HG03025 (cell line): ENCODE data around the gene CCDC138.

Experiments
- ATAC-seq: cut with Tn5 transposase; IDR thresholded peaks from one replicate; pipeline ENCODE4 v1.9.1; 2021; ENCODE audit warnings: mild to moderate bottlenecking, moderate library complexity; ENCODE audit not compliant: unreplicated experiment, low FRiP score

The CCDC138 gene

DNA sequence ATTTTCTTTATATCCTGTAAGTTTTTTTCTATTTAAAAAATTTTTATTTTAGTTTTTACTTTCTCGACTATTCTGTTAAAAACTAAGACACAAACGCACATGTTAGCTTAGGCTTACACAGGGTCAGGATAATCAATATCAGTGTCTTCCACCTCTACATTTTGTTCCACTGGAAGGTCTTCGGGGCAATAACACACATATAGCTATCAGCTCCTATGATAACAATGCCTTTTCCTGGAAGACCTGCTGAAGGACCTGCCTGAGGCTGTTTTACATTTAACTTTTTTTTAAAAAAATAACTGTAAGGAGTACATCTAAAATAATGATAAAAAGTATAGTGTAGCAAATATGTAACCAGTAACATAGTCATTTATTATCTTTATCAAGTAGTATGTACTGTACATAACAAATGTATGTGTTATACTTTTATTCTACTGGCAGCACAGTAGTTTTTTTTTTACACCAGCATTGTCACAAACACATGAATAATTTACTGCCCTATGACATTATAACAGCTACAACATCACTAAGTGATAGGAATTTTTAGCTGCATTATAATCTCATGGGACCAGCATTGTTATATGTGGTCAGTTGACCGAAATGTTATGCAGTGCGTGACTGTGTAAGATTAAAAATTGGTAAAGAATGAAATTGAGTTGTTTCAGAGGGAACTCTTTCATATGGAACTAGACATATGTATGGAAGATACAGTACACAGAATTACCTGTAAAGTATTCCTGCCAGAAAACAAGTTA lies 37.9 kb downstream of the CCDC138 start:
- ATAC-seq = no peak

GRCh38 chr2:108825254-108825653 lies 38.7 kb downstream of the CCDC138 start:
- no peak for ATAC-seq

GRCh38 chr2:108825736-108826135 lies 39.2 kb downstream of the CCDC138 start:
- ATAC-seq = no peak

GRCh38 chr2:108829578-108830310 lies 43.2 kb downstream of the CCDC138 start:
- no peak for ATAC-seq

DNA sequence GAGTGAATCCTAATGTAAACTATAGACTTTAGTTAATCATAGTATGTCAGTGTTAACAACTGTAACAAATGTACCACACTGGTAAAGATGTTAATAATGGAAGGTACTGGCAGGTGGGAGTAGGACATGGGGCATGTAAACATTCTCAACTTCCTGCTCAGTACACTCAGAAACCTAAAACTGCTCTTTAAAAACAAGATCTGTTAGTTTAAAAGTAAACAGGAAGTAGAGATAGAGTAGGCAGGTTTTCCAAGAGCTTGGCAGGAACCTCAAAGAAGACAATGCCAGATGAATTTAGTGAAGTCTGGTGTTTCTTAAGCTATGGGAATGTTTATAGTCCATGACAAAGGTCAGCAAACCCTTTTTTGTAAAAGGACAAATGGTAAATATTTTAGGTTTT lies 46.6 kb downstream of the CCDC138 start:
- no peak for ATAC-seq

GRCh38 chr2:108834620-108835019 lies 48.0 kb downstream of the CCDC138 start:
- no peak for ATAC-seq

DNA sequence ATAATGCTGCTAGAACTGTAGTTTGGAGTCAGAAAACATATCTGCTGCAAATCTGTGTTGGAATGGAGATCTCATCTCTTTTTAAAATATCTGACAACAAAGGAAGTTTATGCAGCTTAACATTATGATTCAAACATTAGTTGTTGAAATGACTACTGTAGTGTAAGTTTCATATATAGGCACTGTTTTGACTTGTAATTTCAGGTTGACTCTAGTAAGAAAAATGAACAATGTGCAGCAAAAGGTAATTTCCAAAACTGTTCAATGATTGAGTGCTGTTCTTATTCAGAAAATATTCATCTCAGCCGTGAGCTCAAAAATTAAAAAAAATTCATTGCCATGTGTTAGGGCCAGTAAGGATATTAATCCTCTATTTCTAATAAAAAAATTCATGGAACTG lies 48.5 kb downstream of the CCDC138 start:
- no peak for ATAC-seq

- no peak for ATAC-seq
Measured at GRCh38 chr2:108837198-108837597, 50.6 kb downstream of the CCDC138 start.

- no peak for ATAC-seq
Measured at GRCh38 chr2:108841506-108841905, 54.9 kb downstream of the CCDC138 start.

- ATAC-seq = no peak
Measured at GRCh38 chr2:108845923-108846322, 59.4 kb downstream of the CCDC138 start.

- no peak for ATAC-seq
Measured at GRCh38 chr2:108847000-108847399, 60.4 kb downstream of the CCDC138 start.

DNA sequence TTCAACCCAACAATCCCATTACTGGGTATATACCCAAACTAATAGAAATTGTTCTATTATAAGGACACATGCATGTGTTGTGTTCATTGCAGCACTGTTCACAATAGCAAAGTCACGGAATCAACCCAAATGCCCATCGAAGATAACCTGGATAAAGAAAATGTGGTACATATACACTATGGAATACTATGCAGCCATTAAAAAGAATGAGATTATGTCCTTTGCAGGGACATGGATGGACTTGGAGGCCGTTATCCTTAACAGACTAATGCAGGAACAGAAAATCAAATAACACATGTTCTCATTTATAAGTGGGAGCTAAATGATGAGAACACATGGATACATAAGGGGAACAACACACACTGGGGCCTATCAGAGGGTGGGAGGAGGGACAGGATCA lies 65.8 kb downstream of the CCDC138 start:
- ATAC-seq = no peak

- ATAC-seq = no peak
Measured at GRCh38 chr2:108853421-108853820, 66.8 kb downstream of the CCDC138 start.

DNA sequence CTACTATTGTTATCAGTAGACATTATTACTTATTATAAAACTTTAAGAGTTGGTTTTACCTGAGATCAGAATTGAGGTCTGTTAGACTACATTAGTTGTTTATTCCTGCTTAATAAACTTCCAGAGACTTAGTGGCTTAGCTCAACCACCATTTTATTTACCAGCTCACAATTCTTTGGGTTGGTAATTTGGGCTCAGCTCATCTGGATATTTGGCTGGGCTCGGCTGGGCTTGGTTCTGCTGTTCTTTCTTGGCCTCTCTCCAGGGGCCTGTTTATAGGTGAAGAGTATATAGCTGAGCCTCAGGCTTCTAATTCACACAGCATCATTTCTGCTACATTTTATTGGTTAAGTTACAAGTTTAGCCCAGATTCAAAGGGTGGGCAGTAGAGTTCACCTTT lies 67.9 kb downstream of the CCDC138 start:
- ATAC-seq = no peak

DNA sequence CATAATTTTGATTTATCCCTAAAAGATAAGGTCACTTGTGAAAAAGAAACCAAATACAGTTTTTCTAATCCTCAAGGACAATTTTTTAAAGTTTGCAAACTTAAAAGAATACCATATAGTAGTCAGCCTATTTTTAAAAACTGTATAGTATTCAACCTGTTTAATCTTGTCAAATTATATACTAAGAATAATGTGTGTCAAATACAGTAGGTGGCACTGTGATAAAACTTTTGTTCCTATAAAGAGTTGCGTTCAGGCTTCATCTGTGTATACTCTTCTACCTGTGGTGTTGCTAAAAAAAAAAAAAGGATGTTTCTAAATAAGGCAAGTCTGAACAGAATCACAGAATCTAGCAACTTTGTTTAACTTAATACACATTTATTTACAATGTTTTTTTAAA lies 68.6 kb downstream of the CCDC138 start:
- ATAC-seq = no peak

GRCh38 chr2:108858894-108859293 lies 72.3 kb downstream of the CCDC138 start:
- no peak for ATAC-seq

GRCh38 chr2:108866041-108866440 lies 79.5 kb downstream of the CCDC138 start:
- ATAC-seq = no peak

GRCh38 chr2:108868911-108869310 lies 82.3 kb downstream of the CCDC138 start:
- no peak for ATAC-seq

DNA sequence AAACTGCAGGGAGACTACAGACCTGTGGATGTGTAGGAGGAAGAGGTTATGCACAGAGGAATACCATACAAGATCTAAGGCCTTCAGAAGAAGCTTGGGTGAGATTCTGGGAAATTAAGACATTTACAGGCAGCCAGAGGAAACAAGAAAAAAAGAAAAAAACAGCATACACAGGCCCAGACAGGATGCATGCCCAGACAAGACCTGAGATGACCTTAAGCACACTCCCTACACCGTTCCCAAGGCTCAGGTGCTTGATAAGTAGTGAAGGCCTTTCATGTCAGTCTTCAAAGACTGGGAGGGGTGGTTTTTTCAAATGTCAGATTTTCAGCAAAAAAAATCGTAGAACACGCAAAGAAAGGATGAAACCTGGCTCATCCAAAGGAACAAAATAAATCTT lies 83.0 kb downstream of the CCDC138 start:
- ATAC-seq = no peak

DNA sequence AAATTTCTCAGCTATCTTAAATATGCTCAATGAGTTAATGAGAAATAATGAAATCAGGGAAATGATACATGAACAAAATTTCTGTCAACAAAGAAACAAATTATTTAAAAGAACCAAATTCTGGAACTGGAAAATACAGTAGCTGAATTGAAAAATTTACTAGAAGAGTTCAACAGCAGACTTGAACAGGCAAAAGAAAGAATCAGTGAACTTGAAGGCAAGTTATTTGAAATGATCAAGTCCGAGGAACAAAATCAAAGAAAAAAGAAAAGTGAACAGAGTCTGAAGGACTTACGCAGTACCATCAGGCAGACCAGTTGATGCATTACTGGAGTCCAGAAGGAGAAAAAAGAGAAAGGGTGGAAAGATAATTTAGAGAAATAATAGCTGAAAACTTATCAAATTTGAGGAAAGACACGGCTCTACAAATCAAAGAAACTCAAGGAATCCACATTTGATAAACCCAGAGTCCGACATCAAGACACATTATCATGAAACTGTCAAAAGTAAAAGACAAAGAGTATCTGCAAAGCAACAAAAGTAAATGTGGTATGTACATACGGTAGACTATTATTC lies 83.6 kb downstream of the CCDC138 start:
- no peak for ATAC-seq

DNA sequence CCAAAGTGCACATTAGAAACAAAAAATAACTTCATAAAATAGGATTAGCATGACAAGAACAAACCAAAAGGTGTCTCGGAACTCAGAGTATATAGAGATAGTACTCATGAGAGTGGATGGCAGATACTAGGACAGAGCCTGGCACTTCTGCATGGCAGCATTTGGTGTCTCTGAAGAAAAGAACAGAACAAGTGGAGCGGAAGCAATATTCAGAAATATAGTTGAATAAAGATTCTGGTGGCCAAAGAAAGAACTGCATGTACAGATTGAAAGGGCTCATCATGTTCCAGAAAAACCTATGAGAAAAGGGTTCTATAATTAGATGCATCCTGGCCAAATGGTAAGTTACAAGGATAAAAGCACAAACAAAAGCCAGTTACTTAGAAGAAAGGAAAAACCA lies 90.9 kb downstream of the CCDC138 start:
- no peak for ATAC-seq

GRCh38 chr2:108878276-108878675 lies 91.7 kb downstream of the CCDC138 start:
- ATAC-seq = no peak
